Activated T-cell treated with anti-CD3 and anti-CD28 coated beads, Interleukin-2, amount 50 U/mL, for 48 hours (primary cell): Measurements from ENCODE around the gene SUCNR1.
"Not testable (repeated sequence)": the region's sequence is repeated elsewhere in the genome, so short reads cannot be mapped to it uniquely, and the experiment has no call there.

Source experiments
- DNase-seq, 2 experiments: peaks; one replicate each; pipeline ENCODE4 v3.0.0-alpha.2; 2020

SUCNR1 gene

GRCh38 chr3:151873398-151873797, at the start of gene SUCNR1:
Gene SUCNR1, plus strand, starts transcription at chr3:151873643. Its CDS starts 6,250 bp downstream, at chr3:151879893.
- DNase-seq, result no peak

- no peak for DNase-seq
Observed at GRCh38 chr3:151827816-151828215, 45.6 kb upstream of the SUCNR1 start.

GRCh38 chr3:151835751-151836525, 37.5 kb upstream of the SUCNR1 start:
- DNase-seq, result no peak

- no peak for DNase-seq
Observed at GRCh38 chr3:151837057-151837456, 36.4 kb upstream of the SUCNR1 start.

GRCh38 chr3:151838574-151839312, 34.7 kb upstream of the SUCNR1 start:
- DNase-seq, result no peak

GRCh38 chr3:151839313-151839631, 34.2 kb upstream of the SUCNR1 start:
- DNase-seq, result no peak

- no peak for DNase-seq
Observed at GRCh38 chr3:151841801-151842200, 31.6 kb upstream of the SUCNR1 start.

- no peak for DNase-seq
Observed at GRCh38 chr3:151843275-151843674, 30.2 kb upstream of the SUCNR1 start.

GRCh38 chr3:151845306-151845905, 28.0 kb upstream of the SUCNR1 start:
- DNase-seq, result no peak

GRCh38 chr3:151850065-151850464, 23.4 kb upstream of the SUCNR1 start:
- DNase-seq, result not testable (repeated sequence)

GRCh38 chr3:151852074-151852811, 21.2 kb upstream of the SUCNR1 start:
- DNase-seq, result no peak

- DNase-seq, result no peak
Observed at GRCh38 chr3:151856118-151856517, 17.3 kb upstream of the SUCNR1 start.

- DNase-seq, result no peak
Observed at GRCh38 chr3:151856641-151857040, 16.8 kb upstream of the SUCNR1 start.

- no peak for DNase-seq
Observed at GRCh38 chr3:151859233-151859673, 14.2 kb upstream of the SUCNR1 start.

- no peak for DNase-seq
Observed at GRCh38 chr3:151859905-151860304, 13.5 kb upstream of the SUCNR1 start.

- DNase-seq, result no peak
Observed at GRCh38 chr3:151863611-151864010, 9.8 kb upstream of the SUCNR1 start.

- DNase-seq, result no peak
Observed at GRCh38 chr3:151864423-151865101, 8.9 kb upstream of the SUCNR1 start.

- no peak for DNase-seq
Observed at GRCh38 chr3:151866711-151867410, 6.6 kb upstream of the SUCNR1 start.

- DNase-seq, result no peak
Observed at GRCh38 chr3:151867666-151868065, 5.8 kb upstream of the SUCNR1 start.

- DNase-seq, result no peak
Observed at GRCh38 chr3:151869181-151869580, 4.3 kb upstream of the SUCNR1 start.

GRCh38 chr3:151871639-151872468, 1.6 kb upstream of the SUCNR1 start:
- no peak for DNase-seq
